Mesenchymal stem cell (in vitro differentiated cells and primary cell): ENCODE measurements around the gene CDC42BPA.

ENCODE experiments used
- DNase-seq: peaks from one replicate; pipeline ENCODE4 v3.0.0-alpha.2; 2013
- H2AFZ ChIP-seq: one replicate; pipeline ENCODE4 v1.6.1; 2013; ENCODE audit warnings: low read depth, mild to moderate bottlenecking, control low read depth, inconsistent platforms, low read length, moderate library complexity
- H2AK5ac ChIP-seq: 2 replicates; pipeline ENCODE4 v1.6.1; 2013; ENCODE audit warnings: low read length, moderate library complexity, mild to moderate bottlenecking, inconsistent platforms; ENCODE audit not compliant: severe bottlenecking
- H2BK120ac ChIP-seq: one replicate; pipeline ENCODE4 v1.6.1; 2013; ENCODE audit warnings: low read depth, mild to moderate bottlenecking, inconsistent platforms, low read length, moderate library complexity
- H2BK12ac ChIP-seq, 2 experiments: one replicate each; pipeline ENCODE4 v1.6.1; 2013; ENCODE audit warnings: inconsistent platforms in 2 of 2, low read length in 2 of 2, mild to moderate bottlenecking in 2 of 2, moderate library complexity in 2 of 2, control low read depth in 1 of 2
- H2BK15ac ChIP-seq: one replicate; pipeline ENCODE4 v1.6.1; 2013; ENCODE audit warnings: mild to moderate bottlenecking, low read depth, inconsistent platforms; ENCODE audit not compliant: poor library complexity, severe bottlenecking
- H2BK5ac ChIP-seq: 2 replicates; pipeline ENCODE4 v1.6.1; 2013; ENCODE audit warnings: low read depth, mild to moderate bottlenecking, low read length, control low read depth, inconsistent platforms; ENCODE audit not compliant: poor library complexity, severe bottlenecking
- H3K14ac ChIP-seq, 2 experiments: one replicate each; pipeline ENCODE4 v1.6.1; 2013; ENCODE audit warnings: inconsistent platforms in 2 of 2, low read length in 2 of 2, control low read depth in 1 of 2, mild to moderate bottlenecking in 1 of 2, moderate library complexity in 1 of 2
- H3K18ac ChIP-seq, 2 experiments: one replicate each; pipeline ENCODE4 v1.6.1; 2013; ENCODE audit warnings: inconsistent platforms in 2 of 2, low read length in 2 of 2, control low read depth in 1 of 2, low read depth in 1 of 2, mild to moderate bottlenecking in 1 of 2
- H3K23ac ChIP-seq, 2 experiments: one replicate each; pipeline ENCODE4 v1.6.1; 2013; ENCODE audit warnings: inconsistent platforms in 2 of 2, low read length in 2 of 2, mild to moderate bottlenecking in 2 of 2, moderate library complexity in 2 of 2, control low read depth in 1 of 2
- H3K27ac ChIP-seq: 2 replicates; pipeline ENCODE4 v1.5.1; 2013; ENCODE audit warnings: mild to moderate bottlenecking, moderate library complexity, low read length, control low read depth, inconsistent platforms; ENCODE audit not compliant: poor library complexity, severe bottlenecking
- H3K27me3 ChIP-seq, 2 experiments: 2 replicates each; pipeline versions ENCODE4 v1.6.1 to v1.7.0; 2013; ENCODE audit warnings: low read length in 2 of 2, mild to moderate bottlenecking in 2 of 2, moderate library complexity in 2 of 2, control low read depth in 1 of 2, inconsistent platforms in 1 of 2; ENCODE audit not compliant: control insufficient read depth in 1 of 2, insufficient read depth in 1 of 2
- H3K36me3 ChIP-seq, 2 experiments: 2 replicates each; pipeline versions ENCODE4 v1.6.1 to v1.7.0; 2013; ENCODE audit warnings: low read length in 2 of 2, control low read depth in 1 of 2, inconsistent platforms in 1 of 2, low read depth in 1 of 2, mild to moderate bottlenecking in 1 of 2; ENCODE audit not compliant: insufficient read depth in 2 of 2, control insufficient read depth in 1 of 2
- H3K4ac ChIP-seq, 2 experiments: one replicate each; pipeline ENCODE4 v1.6.1; 2013; ENCODE audit warnings: inconsistent platforms in 2 of 2, low read length in 2 of 2, mild to moderate bottlenecking in 2 of 2, moderate library complexity in 2 of 2, control low read depth in 1 of 2, low read depth in 1 of 2
- H3K4me1 ChIP-seq: 2 replicates; pipeline ENCODE4 v1.6.1; 2013; ENCODE audit warnings: low read depth, low read length, control low read depth; ENCODE audit not compliant: control insufficient read depth, insufficient read depth
- H3K4me2 ChIP-seq: 2 replicates; pipeline ENCODE4 v1.6.1; 2013; ENCODE audit warnings: low read length, mild to moderate bottlenecking, inconsistent platforms; ENCODE audit not compliant: poor library complexity, severe bottlenecking
- H3K4me3 ChIP-seq, 2 experiments: 2 replicates each; pipeline versions ENCODE4 v1.5.1 to v1.7.0; 2013; ENCODE audit warnings: low read length in 2 of 2, mild to moderate bottlenecking in 2 of 2, control low read depth in 1 of 2, low read depth in 1 of 2; ENCODE audit not compliant: insufficient read depth in 1 of 2
- H3K79me1 ChIP-seq: replicated peaks from 2 replicates; pipeline ENCODE4 v1.6.1; 2013; ENCODE audit warnings: mild to moderate bottlenecking, control low read depth, low read length, inconsistent platforms; ENCODE audit not compliant: poor library complexity, severe bottlenecking
- H3K9ac ChIP-seq: 2 replicates; pipeline ENCODE4 v1.7.0; 2013; ENCODE audit warnings: mild to moderate bottlenecking, low read length, moderate library complexity
- H3K9me3 ChIP-seq: 2 replicates; pipeline ENCODE4 v1.7.0; 2013; ENCODE audit warnings: mild to moderate bottlenecking, low read length; ENCODE audit not compliant: control insufficient read depth
- H4K8ac ChIP-seq: one replicate; pipeline ENCODE4 v1.6.1; 2013; ENCODE audit warnings: inconsistent platforms, mild to moderate bottlenecking, low read length, moderate library complexity
- H4K91ac ChIP-seq: one replicate; pipeline ENCODE4 v1.6.1; 2013; ENCODE audit warnings: mild to moderate bottlenecking, low read length, inconsistent platforms
- WGBS: methylation state at CpG from one replicate; pipeline ENCODE4 v1.1.7; 2013; ENCODE audit warnings: mixed read lengths; 5-methylcytosine and 5-hydroxymethylcytosine counted together

CDC42BPA gene

GRCh38 chr1:226967665-226968064 is 350.6 kb downstream of the CDC42BPA start:
- no peak overlapping the region for H2AK5ac ChIP-seq
- H3K18ac ChIP-seq: no peak overlapping the region
- no peak overlapping the region for H3K4ac ChIP-seq
- peaks cover 18% of the 10 kb centered on the region in 2 experiments for H3K36me3 ChIP-seq
- no peak overlapping the region for H3K23ac ChIP-seq
- no peaks in the 10 kb centered on the region for H3K4me1 ChIP-seq
- H4K91ac ChIP-seq: no peak overlapping the region
- no peak overlapping the region for H3K27ac ChIP-seq
- H3K14ac ChIP-seq: no peak overlapping the region
- H2BK120ac ChIP-seq: no peak overlapping the region
- H2AFZ ChIP-seq: no peak overlapping the region
- 80% methylated on average over 1 of the region's 3 CpGs for WGBS
- H2BK12ac ChIP-seq: no peak overlapping the region
- no peak overlapping the region for H3K4me3 ChIP-seq
- H2BK15ac ChIP-seq: no peak overlapping the region
- no peak overlapping the region for H4K8ac ChIP-seq
- no peaks in the 10 kb centered on the region for H3K27me3 ChIP-seq
- no peak for DNase-seq
- no peak overlapping the region for H3K9ac ChIP-seq
- peaks cover 13% of the 10 kb centered on the region for H3K9me3 ChIP-seq
- H3K4me2 ChIP-seq: no peak overlapping the region
- H3K79me1 ChIP-seq: peaks cover 3% of the 10 kb centered on the region
- no peak overlapping the region for H2BK5ac ChIP-seq

DNA sequence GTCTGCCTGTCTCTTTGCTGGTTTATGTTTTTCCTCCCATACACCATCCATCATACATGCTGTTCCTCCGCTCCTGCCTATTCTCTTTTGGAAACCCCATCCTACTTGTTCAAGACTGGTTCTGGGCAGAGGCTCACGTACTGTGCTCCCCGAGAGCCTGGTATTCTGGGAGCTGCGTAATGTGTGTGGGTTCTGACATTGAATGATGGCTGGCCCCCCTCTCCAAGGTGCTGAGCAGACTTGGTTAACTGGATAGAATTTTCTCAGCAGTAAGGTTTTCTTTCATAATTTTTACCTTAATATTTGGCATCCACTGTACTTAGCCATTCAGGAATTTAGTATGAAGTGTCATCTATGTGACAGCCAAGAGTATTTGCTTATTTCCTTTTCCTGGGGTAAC is 351.6 kb downstream of the CDC42BPA start:
- Histone ChIP-seq H4K91ac (no peak overlapping the region), H2BK120ac (no peak overlapping the region), H3K4me1 (no peaks in the 10 kb centered on the region), H2AFZ (no peak overlapping the region), H3K36me3 (peaks cover 18 to 21% of the 10 kb centered on the region in 2 experiments), H3K14ac (no peak overlapping the region), H3K4me2 (no peak overlapping the region), H3K23ac (no peak overlapping the region), H3K9me3 (peaks cover 5% of the 10 kb centered on the region), H3K9ac (no peak overlapping the region), H2AK5ac (no peak overlapping the region), H3K27me3 (no peaks in the 10 kb centered on the region), H2BK15ac (no peak overlapping the region), H3K79me1 (peaks cover 3% of the 10 kb centered on the region), H3K27ac (no peak overlapping the region), H3K4me3 (no peak overlapping the region), H4K8ac (no peak overlapping the region), H3K18ac (no peak overlapping the region), H2BK5ac (no peak overlapping the region), H3K4ac (no peak overlapping the region), H2BK12ac (no peak overlapping the region)
- 100% methylated on average over 2 of the region's 4 CpGs for WGBS
- no peak for DNase-seq

DNA sequence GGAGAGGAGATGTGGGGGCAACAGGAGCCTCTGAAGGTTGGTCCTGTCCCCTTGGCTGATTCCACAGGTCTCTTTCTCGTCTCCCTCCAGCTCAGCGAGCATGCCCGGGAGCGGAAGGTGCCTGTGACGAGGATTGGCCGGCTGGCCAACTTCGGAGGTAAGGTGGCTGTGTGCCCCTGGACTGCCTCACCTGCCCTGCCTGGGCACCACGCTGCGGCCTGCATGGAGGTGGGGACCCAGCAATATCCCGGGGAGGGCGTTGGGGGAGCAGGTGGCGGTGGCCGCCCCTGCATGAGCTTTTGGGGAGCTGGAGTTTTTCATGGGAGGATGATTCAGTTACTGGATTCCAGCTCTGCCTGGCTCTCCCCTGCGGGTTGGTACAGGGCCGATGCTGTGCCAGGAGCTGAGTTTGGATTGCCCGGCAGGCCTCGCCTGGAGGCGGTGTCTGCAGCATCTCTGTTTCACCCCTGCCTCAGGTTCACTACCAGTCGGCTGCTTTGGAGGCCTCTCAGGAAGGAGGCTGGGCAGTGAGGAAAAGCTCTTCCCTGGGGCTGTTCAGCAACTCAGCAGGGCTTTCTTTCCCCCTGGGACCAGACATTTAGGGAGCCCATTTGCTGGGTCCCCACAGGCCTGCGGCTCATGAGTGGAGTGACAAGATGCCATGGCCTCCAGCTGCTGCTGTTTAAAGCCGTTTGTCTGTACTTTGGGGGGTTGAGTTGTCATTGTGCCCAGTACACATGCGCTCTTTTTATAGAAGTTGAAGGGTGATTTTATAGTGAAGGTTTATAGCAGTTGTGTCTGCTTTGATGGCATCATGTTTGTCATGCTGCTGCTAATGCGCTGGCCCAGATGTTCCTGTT is 352.5 kb downstream of the CDC42BPA start:
- Histone ChIP-seq H3K79me1 (peaks cover 10% of the 10 kb centered on the region), H2BK15ac (no peak overlapping the region), H4K91ac (no peak overlapping the region), H3K27me3 (no peaks in the 10 kb centered on the region), H2BK5ac (no peak overlapping the region), H3K27ac (no peak overlapping the region), H3K4ac (no peak overlapping the region), H4K8ac (no peak overlapping the region), H2AK5ac (no peak overlapping the region), H3K23ac (no peak overlapping the region), H3K4me2 (no peak overlapping the region), H3K14ac (no peak overlapping the region), H3K4me1 (no peaks in the 10 kb centered on the region), H3K36me3 (peaks cover 18 to 23% of the 10 kb centered on the region in 2 experiments), H3K4me3 (no peak overlapping the region), H2BK12ac (no peak overlapping the region), H3K9ac (no peak overlapping the region), H2BK120ac (no peak overlapping the region), H3K9me3 (peaks cover 2% of the 10 kb centered on the region), H2AFZ (no peak overlapping the region), H3K18ac (no peak overlapping the region)
- no peak for DNase-seq
- 95% methylated on average over 23 of the region's 23 CpGs for WGBS

GRCh38 chr1:226964611-226965486 is 353.4 kb downstream of the CDC42BPA start:
- Histone ChIP-seq H3K18ac (no peak overlapping the region), H4K91ac (no peak overlapping the region), H3K27ac (no peak overlapping the region), H3K4ac (no peak overlapping the region), H3K4me3 (no peak overlapping the region), H2BK12ac (no peak overlapping the region), H2AFZ (no peak overlapping the region), H3K14ac (no peak overlapping the region), H2BK15ac (no peak overlapping the region), H3K36me3 (peaks cover 10 to 23% of the 10 kb centered on the region in 2 experiments), H3K4me2 (no peak overlapping the region), H3K27me3 (no peaks in the 10 kb centered on the region), H3K23ac (no peak overlapping the region), H2BK5ac (no peak overlapping the region), H3K9ac (no peak overlapping the region), H3K79me1 (peaks cover 13% of the 10 kb centered on the region), H2BK120ac (no peak overlapping the region), H2AK5ac (no peak overlapping the region), H3K9me3 (peaks cover 2% of the 10 kb centered on the region), H4K8ac (no peak overlapping the region), H3K4me1 (no peaks in the 10 kb centered on the region)
- no peak for DNase-seq
- WGBS: 94% methylated on average over 29 of the region's 29 CpGs
